Omental fat pad (tissue), 4 donors: ENCODE data around the gene UBR2. TPM values are rescaled to one million over a fixed set of nuclear protein-coding genes. Genes with fewer than 3 reads are reported as not detected.
"Not testable (repeated sequence)": the region's sequence is repeated elsewhere in the genome, so short reads cannot be mapped to it uniquely, and the experiment has no call there.

Source experiments
- ATAC-seq: fragments of 150-250 bp; one replicate; pipeline ENCODE4 v1.9.1; 2016; ENCODE audit warnings: mild to moderate bottlenecking, moderate library complexity; ENCODE audit not compliant: low FRiP score
- DNase-seq: peaks from one replicate; pipeline ENCODE4 v3.0.0-alpha.2; 2019; ENCODE audit warnings: low spot score
- CTCF ChIP-seq, 3 donors: fragments of 450-650 bp; IDR thresholded peaks; one replicate each; pipeline ENCODE4 v1.5.1; 2016 to 2017; ENCODE audit warnings: antibody characterized with exemption in 3 of 3, mild to moderate bottlenecking in 3 of 3, moderate library complexity in 2 of 3
- total RNA-seq, 4 donors: library from RNA; depleted of rRNA; stranded (reverse); fragments of >200 nt; gene quantifications; one replicate each; pipeline ENCODE4 v1.1.0, GENCODE V29; 2016

The UBR2 gene
- total RNA-seq, 4 donors from 2014 or later, result 20.8 to 42.9 (median 26.6) TPM

DNA sequence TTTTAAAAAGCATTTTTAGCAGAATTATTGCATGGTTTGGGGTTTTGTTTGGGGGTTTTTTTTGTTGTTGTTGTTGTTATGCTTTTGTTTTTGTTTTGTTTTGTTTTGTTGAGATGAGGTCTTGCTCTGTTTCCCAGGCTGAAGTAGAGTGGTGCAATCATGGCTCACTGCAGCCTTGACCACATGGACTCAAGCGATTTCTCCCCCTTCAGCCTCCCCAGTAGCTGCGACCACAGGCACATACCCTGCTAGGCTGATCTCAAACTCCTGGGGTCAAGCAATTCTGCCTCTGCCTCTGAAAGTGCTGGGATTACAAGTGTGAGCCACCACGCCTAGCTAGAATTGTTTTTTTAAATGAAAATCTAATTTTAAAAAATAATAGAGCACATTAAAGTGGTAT is 35.7 kb downstream of the UBR2 start:
- TF ChIP-seq CTCF (IDR thresholded peaks at IDR 0.05), result no peak
- ATAC-seq, result no peak
- no peak for DNase-seq

- ATAC-seq, result no peak
- DNase-seq, result no peak
- no peak for TF ChIP-seq CTCF (IDR thresholded peaks at IDR 0.05)
Observed at GRCh38 chr6:42604150-42604549, 40.3 kb downstream of the UBR2 start.

- not testable (repeated sequence) for DNase-seq, ATAC-seq
Observed at GRCh38 chr6:42604699-42605098, 40.9 kb downstream of the UBR2 start.

GRCh38 chr6:42610416-42610815 is 46.6 kb downstream of the UBR2 start:
- no peak for ATAC-seq
- no peak for DNase-seq
- TF ChIP-seq CTCF (IDR thresholded peaks at IDR 0.05), result no peak

DNA sequence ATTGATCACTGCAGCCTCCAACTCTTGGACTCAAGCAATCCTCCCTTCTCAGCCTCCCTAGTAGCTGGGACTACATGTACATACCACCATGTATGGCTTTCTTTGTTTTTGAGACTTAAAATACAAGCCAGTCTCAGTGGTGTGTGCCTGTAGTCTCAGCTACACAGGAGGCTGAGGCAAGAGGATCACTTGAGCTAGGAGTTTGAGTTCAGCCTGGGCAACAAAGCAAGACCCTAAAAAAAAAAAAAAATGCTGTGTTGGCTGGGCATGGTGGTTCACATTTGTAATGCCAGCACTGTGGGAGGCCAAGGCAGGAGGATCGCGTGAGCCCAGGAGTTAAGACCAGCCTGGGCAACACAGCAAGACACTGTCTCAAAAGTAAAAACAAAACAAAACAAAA is 51.7 kb downstream of the UBR2 start:
- no peak for TF ChIP-seq CTCF (IDR thresholded peaks at IDR 0.05)
- no peak for ATAC-seq
- DNase-seq, result no peak

- no peak for TF ChIP-seq CTCF (IDR thresholded peaks at IDR 0.05)
- DNase-seq (no peak), ATAC-seq (no peak)
Observed at GRCh38 chr6:42616716-42617115, 52.9 kb downstream of the UBR2 start.

- DNase-seq (no peak), ATAC-seq (no peak)
- TF ChIP-seq CTCF (IDR thresholded peaks at IDR 0.05), result no peak
Observed at GRCh38 chr6:42618105-42618504, 54.3 kb downstream of the UBR2 start.

GRCh38 chr6:42618686-42619085 is 54.9 kb downstream of the UBR2 start:
- no peak for TF ChIP-seq CTCF (IDR thresholded peaks at IDR 0.05)
- ATAC-seq (no peak), DNase-seq (no peak)
